GM04504 (cell line): Measurements from ENCODE around the gene TMEM175.

Source experiments
- DNase-seq: peaks from one replicate; pipeline ENCODE4 v3.0.0-alpha.2; 2012; ENCODE audit warnings: low read depth

Gene TMEM175

DNA sequence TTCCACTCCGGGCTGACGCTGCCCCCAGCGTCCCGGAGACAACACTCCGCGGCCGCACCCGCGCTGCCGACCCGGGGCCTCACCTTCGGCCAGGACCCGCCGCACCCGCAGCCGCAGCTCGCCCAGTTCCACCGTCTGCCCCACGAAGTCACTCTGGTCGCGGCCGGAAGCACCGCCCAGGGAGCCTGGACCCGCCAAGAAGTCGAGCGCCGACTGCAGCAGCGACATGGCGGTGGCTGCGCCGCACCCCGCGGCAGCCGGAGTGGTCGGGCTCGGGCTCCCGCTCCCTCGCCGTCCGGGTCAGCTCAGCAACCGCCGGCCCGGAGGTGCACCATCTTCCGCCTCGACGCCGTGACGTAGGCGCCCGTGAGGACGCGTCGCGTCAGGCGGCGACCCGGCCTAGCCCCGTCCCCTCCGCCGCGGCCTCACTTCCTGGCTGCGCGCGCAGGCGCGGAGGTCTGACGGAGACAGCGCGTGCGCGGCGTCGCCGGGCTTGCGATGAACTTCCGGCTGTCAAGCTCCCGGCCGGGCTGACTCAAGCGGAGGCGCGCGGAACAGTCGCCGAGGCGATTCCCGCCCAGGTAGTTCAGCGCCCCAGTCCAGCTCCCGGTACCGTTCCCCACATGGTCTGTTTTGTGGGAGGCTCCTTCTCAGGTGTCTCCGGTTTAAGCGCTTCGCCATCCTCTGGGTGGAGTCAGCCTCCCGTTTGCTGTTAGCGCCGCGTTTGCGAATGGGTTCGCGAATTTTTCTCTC lies at the start of gene TMEM175, which contains the start of gene GAK:
TSS of gene TMEM175 (plus strand) at position 501 of the 753 bp plus-strand sequence. CDS start 15,280 bp downstream, outside the sequence.
TSS of gene GAK (minus strand) at position 357 of the 753 bp plus-strand sequence. CDS start at position 228, 129 bp downstream.
- peak; percentile 91 for DNase-seq

GRCh38 chr4:882646-883045 lies 49.6 kb upstream of the TMEM175 start:
- no peak for DNase-seq

DNA sequence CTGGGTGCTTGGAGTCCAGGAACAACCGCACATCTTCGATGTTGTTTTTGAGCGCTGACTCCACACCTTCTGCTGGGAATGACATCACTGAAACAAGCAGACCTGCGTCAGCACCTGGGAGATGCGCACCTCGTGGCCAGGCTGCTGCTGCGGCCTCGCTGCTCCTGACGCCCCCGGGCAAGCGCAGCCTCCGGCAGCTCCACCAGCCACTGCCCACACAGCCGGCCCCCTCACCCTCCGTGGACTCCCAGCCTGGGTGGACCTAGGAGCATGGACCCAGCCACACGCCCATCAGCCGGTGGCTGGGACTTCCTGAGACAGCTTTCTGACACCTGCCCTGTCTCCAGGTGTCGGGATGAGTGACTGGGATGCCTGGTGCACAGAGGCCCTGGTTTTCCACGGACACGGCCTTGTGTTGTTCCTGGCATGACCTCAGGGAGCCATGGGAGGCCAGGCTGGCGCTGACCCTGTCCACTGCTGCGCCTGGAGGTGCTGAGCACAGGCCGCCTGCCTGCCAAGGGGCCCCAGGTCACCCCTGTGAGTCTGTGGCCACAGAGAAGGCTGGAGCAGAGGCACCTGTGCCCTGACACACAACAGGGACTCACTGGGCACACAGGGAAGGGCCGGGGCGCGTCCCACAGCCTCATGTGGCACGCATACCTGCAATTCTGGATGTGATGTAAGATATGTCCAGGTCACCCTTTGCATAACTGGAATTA lies 48.7 kb upstream of the TMEM175 start:
- no peak for DNase-seq

DNA sequence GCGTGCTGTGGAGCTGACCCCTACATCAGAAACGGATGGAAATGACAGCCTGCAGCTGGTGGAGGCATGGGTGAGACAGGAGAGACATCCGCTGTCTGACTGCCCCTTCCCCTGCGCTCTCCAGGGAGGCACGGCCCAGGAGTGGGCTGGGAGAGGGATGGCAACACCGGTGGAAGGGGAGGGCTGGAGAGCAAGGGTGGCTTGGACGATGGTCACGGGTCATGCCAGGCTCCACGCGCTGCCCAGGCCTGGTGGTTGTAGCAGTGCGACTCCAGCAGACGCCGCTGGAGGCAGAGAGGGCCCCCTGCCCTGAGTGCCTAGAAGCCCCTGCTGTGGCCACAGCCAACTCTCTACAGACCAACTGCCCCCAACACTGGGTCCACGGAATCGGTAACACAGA lies 48.0 kb upstream of the TMEM175 start:
- DNase-seq = no peak

DNA sequence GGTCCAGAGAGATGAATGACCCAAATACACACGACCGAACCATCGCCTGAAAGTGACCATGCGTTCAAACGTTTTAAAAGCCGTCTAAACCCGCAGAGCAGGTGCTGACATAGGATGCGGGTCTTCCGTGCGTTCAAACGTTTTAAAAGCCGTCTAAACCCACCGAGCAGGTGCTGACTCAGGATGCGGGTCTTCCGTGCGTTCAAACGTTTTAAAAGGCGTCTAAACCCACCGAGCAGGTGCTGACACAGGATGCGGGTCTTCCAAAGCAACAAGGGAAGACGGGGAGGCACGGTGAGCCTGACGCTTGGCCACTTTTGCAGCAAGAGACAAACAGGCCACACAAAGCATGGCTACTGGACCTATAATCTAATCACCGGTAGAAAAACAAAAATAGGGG lies 47.4 kb upstream of the TMEM175 start:
- no peak for DNase-seq

GRCh38 chr4:885353-885752 lies 46.9 kb upstream of the TMEM175 start:
- DNase-seq = no peak

DNA sequence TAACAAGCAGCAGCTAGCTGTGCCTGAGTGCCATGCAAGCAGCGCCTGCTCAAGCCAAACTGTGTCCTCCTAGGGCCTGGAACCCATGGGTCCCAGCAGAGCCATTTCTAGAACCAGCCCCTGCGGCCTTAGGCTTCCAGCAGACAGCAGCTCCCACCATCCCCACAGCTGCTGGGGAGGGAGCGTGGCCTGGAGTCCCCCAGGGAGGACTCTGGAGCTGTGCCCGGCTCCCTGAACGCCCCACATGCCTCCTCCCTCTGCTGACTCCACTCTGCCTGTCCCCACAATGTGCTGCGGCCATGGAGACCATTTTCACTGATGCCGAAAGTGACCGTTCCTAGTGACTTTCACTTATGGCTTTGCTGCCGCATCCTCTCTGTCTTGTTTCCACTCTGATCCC lies 46.0 kb upstream of the TMEM175 start:
- DNase-seq = no peak

DNA sequence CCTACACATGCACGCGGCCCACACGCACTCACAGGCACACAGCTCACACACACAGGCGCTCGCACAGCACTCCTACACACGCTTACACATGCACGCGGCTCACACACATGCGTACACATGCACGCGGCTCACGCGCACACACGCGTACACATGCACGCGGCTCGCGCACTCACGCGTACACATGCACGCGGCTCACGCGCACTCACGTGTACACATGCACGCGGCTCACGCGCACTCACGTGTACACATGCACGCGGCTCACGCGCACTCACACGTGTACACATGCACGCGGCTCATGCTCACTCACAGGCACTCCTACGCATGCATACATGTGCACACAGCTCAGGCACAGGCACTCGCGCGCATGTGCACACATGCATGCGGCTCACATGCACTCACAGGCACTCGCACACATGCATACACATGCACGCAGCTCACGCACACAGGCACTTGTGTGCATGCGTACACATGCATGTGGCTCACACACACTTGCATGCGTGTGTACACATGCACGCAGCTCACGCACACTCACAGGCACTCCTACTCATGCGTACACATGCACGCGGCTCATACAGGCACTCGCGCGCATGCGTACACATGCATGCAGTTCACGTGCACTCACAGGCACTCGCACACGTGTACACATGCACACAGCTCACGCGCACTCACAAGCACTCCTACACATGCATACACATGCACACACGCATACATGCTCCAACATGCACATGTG lies 45.1 kb upstream of the TMEM175 start:
- no peak for DNase-seq

GRCh38 chr4:888029-888428 lies 44.2 kb upstream of the TMEM175 start:
- no peak for DNase-seq

DNA sequence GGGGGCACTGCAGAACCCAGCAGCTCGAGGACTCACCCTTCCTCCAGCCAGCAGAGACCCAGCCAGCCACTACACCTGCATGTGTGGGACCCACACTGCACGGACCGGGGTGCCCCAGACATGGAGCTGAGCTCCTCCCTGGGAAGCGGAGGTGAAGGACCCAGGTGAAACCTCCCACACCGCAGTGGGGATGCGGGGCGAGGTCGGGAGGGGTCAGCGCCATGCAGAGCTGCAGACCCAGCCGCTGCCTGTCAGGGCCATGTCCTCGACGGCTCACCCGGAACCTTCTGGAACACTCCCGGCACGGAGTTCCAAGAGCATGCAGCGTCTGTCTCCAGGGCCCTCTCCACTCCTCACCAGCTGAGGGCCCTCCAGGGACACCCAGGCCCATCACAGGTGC lies 42.7 kb upstream of the TMEM175 start:
- no peak for DNase-seq

DNA sequence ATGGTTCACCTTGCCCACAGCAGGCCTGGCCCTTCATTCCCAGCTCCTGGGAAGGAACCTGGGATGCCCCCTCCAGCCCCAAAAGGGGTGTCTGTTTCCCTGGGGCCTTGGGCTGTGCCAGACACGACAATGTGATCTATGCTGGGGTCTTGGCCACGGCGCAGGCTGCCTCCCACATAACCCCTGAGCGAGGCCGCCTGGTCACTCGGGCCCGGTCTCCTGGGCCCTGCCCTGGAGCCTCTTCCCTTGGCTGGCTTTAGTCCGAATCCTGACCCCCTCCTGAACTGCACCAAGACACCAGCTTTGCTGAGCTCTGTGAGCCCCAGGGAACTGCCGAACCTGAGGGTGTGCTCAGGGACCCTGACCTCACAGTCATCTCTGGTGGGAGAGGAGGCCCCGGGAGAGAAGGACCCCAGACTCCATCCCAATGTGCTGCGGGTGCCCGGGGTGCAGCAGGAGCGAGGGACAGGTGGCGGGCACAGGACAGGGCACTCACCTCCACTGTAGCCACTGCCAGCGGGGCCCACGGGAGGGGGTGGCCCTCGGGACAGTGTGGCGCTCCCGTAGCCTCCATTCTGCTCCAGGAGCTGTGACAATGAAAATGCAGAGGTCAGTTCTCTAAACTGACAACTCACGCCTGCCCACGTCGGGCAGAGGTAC lies 42.1 kb upstream of the TMEM175 start:
- no peak for DNase-seq

GRCh38 chr4:891747-892146 lies 40.5 kb upstream of the TMEM175 start:
- no peak for DNase-seq

GRCh38 chr4:892780-893179 lies 39.5 kb upstream of the TMEM175 start:
- no peak for DNase-seq

DNA sequence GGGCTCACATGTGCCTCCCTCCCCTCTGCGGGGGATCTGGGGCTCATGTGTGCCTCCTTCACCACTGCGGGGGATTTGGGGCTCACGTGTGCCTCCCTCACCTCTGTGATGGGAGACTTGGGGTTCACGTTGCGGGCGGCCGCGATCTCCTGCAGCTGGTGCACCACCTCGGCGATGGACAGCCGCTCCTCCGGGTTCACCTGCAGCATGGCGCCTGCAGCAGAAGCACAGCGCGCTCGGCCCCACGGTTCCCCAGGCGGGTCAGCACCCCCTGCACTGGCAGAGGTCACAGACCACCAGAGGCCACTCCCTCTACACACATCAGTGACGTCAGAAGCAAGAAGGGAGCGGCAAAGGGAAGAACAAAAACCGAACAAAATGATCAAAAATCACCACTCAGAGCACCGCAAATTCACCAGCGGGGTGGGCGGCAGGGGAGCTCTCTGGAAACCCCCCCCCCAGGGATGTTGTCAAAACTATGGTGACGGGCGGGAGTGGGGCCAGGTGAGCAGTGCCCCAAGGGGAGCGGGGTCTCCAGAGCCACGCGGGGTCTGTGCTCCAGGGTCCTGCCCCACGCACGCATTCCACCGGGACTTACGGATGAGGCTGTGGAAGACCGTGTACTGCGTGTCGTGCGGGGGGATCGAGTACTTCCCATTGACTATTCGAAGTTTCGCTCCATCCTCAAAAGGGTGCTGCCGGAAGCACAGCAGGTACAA lies 38.8 kb upstream of the TMEM175 start:
- no peak for DNase-seq

DNA sequence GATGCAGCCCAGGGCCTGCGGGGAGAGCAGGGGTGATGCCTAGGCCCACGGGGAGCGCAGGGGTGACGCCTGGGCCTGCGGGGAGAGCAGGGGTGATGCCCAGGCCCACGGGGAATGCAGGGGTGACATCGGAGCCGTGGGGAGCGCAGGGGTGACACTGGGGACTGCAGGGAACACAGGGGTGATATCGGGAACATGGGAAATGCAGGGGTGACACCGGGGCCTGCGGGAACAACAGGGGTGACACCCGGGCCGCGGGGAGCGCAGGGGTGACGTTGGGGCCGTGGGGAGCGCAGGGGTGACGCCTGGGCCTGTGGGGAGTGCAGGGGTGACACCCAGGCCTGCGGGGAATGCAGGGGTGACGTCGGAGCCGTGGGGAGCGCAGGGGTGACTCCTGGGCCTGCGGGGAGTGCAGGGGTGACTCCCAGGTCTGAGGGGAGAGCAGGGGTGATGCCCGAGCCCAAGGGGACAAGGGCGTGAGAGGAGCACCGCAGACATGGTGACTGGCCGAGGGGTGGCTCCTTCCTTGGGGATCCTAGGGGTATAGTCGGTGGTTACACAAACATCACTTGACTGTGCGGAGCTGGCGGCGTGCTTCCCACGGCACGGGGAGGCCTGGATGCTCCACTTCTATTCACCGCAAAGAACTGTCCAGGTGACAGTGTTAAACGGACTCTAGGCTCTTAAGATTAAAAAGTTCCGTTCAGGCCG lies 38.1 kb upstream of the TMEM175 start:
- DNase-seq = no peak

DNA sequence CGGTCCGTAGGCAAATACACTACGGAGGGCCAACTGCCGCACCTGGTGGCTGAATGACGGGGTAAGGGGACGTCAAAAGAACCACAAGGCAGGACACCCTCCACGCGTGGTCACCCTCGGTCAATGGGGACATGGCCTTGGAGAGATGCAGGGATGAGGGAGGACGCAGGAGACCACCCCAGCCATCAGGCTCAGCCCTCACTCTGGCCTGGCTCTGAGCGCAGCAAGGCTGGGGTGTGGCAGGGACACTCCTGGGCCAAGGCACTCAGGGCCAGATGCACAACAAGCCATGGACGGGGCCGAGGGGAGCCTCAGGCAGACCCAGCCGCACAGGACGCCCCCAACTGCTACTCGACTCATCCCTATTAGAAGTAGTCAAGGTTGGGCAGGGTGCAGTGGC lies 36.7 kb upstream of the TMEM175 start:
- no peak for DNase-seq

- no peak for DNase-seq
Observed at GRCh38 chr4:896216-896615, 36.0 kb upstream of the TMEM175 start.

DNA sequence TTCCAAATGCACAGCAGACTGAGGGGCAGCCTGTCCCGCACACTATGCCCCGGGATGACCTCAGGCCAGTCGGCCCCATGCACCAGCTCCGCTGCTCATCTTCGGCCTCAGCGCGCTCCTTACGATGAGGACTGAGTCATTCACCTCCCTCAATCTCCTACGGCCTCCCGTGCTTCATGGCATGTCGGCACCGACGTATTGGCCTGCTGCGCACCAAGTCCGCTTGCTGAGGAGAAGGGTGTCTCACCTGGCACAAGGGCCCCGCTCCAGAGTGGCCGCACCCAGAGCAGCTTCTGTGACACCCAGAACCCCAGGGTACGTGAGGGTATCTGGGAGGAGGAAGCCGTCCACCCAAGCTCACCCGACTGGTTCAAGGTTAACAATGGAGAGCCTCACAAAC lies 35.6 kb upstream of the TMEM175 start:
- no peak for DNase-seq

DNA sequence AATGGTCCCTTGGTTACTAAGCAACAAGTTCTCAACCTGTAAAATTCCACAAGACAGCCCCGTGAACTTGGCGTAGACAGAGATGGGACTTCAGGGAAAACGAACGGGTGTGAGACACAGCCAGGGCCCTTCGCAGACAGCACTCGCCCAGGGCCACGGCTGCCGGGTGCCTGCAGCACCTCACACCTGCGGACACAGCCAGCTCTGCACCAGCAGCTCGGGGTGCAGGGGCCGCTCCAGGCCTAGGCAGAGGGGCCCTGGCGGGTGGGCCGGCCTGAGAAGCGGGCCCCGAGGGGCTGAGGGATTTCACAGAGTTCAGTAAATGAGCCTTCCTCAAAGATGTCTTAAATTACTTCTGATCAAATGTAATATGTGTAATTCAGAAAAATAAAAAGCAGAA lies 34.1 kb upstream of the TMEM175 start:
- no peak for DNase-seq

DNA sequence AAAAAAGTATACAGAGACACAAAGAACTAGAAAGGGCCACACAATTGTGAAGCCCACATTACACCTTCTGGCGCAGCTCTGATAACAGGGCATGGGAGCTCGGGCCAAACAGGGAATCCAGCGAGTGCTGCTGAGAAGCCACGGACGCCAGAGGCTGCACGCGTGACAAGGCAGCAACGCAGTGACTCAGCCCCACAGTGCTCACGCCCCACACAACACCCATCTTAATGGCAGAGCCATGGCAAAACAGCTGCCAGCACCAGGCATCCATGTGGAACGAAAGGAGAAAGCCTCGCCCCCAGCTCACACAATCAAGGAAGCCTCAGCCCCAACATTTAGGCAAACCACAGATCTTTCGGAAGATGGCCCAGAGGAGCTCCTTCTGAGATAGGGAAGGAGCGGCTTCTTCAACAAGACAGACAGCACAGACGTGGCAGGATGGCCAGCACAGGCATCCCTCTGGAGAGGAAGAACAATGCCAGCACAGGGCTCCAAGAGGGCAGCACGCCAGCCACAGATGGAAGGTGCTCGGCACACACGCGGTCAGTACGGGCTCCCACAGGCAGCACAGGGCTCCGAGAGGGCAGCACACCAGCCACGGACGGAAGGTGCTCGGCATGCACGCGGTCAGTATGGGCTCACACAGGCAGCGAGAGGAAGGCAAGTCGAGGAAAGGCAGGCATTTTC lies 33.2 kb upstream of the TMEM175 start:
- no peak for DNase-seq

- DNase-seq = no peak
Observed at GRCh38 chr4:899556-899906, 32.7 kb upstream of the TMEM175 start.
